ENCODE data around the gene GTF2H3.
"Not testable (repeated sequence)": the region's sequence is repeated elsewhere in the genome, so short reads cannot be mapped to it uniquely, and the experiment has no call there.

Gene GTF2H3

GRCh38 chr12:123633379-123634141 lies at the start of gene GTF2H3, which contains the start of gene EIF2B1:
Gene GTF2H3 (plus strand): TSS chr12:123633829. CDS start chr12:123633860, 31 bp downstream.
Gene EIF2B1 (minus strand): TSS chr12:123633686. CDS start chr12:123633557, 129 bp downstream.
- DNase-seq: peak; percentile 96

DNA sequence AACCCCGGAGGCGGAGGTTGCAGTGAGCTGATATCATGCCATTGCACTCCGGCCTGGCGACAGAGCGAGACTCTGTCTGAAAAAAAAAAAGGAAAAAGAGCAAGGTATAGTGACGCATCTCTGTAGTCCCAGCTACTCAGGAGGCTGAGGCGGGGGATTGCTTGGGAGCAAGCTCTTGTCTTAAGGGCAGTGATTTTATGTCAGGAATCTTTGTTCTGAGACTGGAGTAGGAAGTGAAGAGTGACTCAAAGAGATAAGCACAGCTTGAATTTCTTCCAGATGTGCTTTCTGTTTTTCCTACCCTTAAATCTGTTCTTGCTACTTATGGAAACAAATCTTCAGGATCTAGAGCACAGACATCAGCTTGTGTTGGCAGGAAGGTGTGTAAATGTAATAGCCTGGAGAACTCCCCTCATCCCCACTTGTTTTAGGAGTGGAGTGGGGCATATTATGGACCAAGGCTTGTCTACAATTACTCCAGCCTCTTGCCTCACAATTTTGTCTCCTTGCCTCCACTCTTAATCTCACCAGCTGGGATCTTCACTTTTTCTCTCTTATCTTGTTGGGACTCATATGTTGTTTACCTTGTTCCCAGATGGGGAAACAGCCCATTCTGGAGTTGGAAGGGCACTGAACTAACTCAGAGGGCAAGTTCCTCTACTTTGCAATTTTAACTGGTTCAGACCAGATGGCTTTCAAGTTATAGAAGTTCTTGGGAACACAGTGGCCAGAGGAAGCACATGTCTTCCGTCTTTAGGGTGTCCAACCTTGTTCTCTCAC lies 41.7 kb upstream of the GTF2H3 start:
- DNase-seq: peak; percentile 18

DNA sequence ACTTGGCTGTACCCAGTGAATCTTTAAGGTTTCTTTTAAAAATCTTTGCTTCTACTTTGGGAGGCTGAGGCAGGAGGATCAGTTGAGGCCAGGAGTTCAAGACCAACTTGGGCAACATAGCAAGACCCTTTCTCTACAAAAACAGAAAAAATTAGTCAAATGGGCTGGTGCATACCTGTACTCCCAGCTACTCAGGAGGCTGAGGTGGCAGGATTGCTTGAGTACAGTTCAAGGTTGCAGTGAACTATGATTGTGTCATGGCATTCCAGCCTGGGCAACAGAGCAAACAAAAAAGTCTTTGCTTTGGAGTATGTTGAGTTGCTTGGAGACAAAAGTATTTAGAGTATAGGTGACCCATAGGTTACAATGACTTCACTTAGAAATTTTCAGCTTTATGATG lies 37.9 kb upstream of the GTF2H3 start:
- no peak for DNase-seq

DNA sequence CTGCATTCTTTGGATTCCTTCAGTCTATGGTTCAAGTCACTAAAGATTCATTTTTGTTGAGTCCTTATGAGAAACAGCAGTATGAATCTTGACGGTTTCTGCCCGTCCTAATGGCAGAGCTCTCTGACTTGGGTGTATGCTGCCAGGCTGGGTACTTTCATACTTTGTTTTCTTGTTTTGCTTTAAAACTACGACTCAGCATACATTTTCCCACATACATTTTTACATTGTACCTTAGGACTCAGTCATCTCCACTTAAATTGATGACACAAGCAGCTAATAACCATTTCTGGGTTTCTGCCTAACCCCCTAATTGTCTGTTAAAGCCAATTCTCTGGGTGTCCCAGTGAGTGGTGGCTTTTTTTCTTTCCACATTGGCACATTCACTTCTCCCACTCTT lies 36.5 kb upstream of the GTF2H3 start:
- DNase-seq: no peak

DNA sequence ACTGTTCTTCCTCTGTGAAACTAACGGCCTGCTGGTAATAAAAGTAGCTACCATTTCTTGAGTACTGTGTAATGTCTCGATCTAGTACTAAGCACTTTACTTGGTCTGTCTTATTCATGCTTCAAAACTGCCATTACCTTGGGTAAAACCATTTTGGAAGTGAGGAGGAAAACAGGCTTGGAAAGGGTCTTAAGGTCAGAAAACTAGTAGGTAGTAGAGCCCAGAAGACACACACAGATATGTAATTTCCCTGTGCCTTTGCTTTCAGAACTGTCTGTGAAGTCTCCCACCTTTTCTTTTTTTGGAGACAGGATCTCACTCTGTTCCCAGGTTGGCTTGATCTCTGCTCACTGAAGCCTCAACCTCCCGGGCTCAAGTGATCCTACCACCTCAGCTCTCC lies 35.1 kb upstream of the GTF2H3 start:
- no peak for DNase-seq

GRCh38 chr12:123599310-123599709 lies 34.3 kb upstream of the GTF2H3 start:
- no peak for DNase-seq

- DNase-seq: no peak
Measured at GRCh38 chr12:123599721-123600120, 33.9 kb upstream of the GTF2H3 start.

DNA sequence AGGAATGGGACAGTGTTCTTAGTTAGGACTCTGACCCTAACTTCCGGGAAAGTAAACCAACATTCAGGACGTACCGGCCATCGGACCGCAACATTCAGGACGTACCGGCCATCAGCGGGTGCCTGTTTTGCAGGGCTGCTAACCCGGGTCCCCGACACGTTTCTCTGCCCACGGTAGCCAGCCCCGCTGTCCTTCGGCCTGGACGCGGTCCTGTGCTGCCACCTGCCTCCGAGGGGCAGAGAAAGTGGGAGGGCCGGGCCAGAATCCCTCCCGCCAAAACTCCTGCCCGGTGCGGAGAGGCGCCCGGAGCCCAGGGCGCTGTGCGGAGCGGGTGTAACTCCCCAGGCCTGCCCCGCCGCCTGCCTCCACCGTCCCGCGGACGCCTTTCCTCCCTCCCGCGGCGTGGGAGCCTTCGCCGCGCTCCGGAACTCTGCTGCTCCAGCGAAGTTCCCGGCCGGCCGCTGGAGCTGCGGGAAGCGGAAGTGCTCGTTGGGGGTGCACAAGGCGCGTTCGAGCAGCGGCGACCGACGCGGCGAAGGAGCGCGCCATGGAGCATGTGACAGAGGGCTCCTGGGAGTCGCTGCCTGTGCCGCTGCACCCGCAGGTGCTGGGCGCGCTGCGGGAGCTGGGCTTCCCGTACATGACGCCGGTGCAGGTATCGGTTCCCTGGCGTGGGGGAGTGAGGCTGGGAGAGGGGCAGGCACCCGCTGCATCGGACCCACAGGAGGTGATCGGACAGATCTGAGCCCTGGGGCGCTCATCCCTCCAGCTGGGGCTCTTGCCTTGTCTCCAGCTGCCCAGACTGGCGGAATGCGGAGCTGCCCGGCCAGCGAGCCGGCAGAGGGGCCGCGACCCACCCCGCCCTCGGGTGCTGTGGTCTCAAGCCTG lies 31.8 kb upstream of the GTF2H3 start, which contains the start of gene DDX55:
DDX55 (plus strand) TSS at position 498 of the 888 bp plus-strand sequence; CDS start at position 548, 50 bp downstream.
- peak; percentile 75 for DNase-seq

GRCh38 chr12:123602651-123603195 lies 30.9 kb upstream of the GTF2H3 start:
- no peak for DNase-seq

GRCh38 chr12:123603495-123603894 lies 30.1 kb upstream of the GTF2H3 start:
- DNase-seq: not testable (repeated sequence)

- DNase-seq: no peak
Measured at GRCh38 chr12:123607756-123608155, 25.9 kb upstream of the GTF2H3 start.

GRCh38 chr12:123608182-123608581 lies 25.4 kb upstream of the GTF2H3 start:
- no peak for DNase-seq

DNA sequence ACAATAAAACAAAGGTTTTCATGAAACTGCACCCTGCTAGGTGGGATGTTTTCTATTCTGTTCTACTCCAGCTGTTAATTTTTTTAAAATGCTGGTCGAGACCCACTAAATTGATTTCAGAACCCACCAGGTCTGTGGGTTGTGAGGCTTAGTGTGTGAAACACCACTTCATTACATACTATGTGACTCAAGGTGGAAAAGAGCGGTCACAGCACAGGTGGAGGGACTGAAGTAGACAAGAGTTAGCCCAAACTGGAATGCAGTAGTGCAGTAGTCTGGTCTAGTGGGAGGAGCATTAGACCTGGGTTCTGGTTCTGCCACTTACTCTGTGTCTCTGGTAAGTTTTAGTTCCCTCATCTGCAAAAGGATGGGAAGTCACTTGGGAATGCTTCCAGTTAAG lies 19.5 kb upstream of the GTF2H3 start:
- no peak for DNase-seq

DNA sequence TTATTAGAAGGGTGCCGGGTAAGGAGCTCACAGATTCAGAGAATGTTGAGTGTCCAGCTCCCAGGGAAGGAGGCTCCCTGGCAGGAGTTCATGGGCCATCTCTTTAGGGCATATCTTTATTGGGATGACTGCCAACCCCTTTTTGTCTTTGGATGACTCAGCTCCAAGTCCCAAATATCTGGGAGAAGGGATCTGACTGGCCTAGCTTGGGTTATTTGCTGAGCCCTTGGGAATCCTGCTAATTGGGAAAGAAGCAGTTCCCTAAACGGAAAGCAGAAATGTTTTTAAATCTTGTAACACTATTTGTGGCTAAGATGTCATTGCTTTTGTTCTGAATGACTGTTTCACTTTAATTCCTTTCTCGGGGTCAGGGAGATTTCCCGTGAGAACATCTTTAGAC lies 19.1 kb upstream of the GTF2H3 start:
- DNase-seq: peak; percentile 38

DNA sequence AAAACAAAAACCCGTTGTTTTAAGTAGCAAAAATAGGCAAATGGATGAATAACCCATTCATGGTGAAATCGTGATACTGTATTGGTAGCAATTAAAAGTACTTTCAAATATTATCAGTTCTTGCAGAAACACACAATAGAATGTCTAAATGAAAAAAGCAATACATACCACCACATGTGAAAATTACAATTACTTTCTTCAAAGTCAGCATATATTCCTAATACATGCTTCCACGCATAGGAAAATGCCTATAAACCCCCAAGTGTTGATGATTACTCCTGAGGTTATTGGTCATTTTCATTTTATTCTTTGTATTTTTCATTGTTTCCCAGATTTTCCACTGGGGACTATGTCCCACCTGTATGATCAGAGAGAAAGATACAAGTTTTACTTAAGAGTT lies 16.5 kb upstream of the GTF2H3 start:
- no peak for DNase-seq

GRCh38 chr12:123617580-123617979 lies 16.0 kb upstream of the GTF2H3 start:
- no peak for DNase-seq

DNA sequence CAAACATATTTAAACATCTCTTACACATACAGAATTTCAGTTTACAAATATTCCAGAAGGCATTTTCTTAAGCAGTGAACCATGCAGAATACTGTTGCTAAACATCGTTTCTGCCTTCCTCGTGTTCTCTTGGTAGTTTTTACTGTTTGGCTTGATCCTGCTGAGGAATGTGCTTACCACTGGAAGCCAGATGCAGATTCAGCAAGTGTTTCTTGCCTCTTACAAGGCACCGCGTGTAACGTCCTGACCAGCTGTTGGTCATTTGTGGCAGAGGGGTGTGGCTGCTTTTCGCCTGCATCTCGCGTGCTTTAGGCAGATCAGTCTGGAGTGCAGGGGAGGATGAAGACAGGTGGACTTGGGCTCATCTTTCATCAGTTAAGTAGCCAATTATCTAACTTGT lies 12.5 kb upstream of the GTF2H3 start:
- no peak for DNase-seq

DNA sequence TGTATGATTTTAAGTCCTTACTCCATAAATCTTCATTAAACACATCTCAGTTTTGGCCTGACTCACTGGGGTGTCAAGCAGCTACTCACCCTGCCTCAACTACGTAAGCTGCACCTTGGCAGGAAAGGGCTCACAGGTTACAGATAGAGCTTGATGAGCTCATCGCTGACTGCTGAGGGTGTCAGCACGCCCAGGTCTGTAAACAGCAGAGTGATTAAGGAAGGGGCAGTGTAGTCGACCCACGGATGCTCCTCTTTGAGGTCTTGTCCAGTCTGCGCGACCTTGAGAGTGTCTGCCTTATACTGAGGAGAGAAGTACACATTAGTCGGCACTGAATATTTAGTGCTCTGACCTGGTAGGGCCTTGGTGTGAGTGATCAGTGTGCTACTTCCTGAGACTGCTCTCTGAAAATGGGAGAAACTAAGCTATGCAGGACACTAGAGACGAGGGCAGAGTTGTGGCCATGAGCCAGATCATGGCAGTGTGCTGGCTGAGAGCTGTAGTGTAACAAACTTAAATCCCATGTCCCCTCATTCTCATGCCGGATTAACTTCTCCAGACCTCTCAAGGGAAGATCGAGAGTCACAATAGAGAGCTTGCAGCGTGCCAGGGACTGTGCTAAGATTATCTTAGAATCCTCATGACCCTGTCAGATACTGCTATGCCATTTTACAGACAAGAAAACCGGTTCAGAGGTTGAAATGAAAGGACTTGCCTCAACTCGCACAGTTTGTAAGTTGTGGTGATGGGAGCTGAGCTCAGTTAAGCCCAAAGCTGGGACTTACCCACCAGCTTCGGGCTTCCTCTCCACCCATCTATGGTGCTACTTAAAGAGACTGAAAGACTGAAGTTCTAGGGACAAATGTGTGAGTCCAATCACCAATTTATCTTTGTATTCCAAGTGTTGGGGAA lies 11.8 kb upstream of the GTF2H3 start:
- peak; percentile 60 for DNase-seq

DNA sequence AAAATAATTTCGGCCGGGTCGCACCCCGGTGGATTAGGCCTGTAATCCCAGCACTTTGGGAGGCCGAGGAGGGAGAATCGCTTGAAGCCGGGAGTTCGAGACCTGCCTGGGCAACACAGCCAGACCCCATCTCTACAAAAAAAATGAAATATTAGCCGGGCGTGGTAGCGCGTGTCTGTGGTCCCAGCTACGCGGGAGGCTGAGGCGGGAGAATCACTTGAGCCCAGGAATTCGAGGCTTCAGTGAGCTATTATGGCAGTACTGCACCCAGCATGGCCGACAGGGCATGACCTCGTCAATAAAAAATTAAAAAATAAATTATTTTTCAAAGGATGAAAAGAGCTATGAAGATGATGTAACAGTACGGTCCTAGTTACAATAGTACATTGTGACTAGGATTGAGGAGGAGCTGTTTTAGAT lies 523 bp downstream of the GTF2H3 start:
- no peak for DNase-seq

DNA sequence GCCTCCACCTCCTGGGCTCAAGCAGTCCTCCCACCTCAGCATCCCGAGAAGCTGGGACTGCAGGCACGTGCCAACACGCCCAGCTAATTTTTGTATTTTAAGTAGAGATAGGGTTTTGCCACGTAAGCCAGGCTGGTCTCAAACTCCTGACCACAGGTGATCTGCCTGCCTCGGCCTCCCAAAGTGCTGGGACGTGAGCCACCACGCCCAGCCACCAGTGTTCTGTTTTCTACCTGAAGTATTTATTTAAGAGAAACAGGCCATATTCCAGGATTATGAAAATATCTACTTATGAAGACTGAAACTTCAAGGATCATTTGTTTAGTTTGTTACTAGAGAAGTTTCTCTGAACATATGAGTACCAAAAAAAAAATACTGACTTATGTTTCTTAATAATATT lies 10.3 kb downstream of the GTF2H3 start:
- no peak for DNase-seq

- no peak for DNase-seq
Measured at GRCh38 chr12:123645380-123645779, 11.8 kb downstream of the GTF2H3 start.

DNA sequence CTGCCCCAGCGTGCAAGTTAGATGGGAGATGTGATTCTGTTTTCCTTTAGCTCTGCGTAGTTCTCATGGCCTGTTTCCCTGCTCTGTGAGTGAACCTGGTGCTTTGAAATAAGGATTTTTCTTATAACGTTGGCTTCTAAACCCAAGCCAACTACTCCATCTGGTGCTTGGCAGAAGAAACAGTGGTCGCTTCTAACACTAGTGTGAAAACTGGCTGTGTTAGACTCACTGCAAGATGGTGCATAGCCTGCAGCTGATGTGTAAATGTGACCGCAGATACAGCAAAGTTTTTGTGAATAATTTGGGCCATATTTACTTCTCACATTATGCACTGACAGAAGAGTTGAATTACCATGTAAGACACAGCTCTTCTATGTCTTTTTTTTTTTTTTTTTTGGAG lies 12.2 kb downstream of the GTF2H3 start:
- DNase-seq: no peak
